Breast epithelium (tissue), 4 donors: Measurements from ENCODE around the gene CBFA2T3. TPM values are rescaled to one million over a fixed set of nuclear protein-coding genes. Genes with fewer than 3 reads are reported as not detected.

Source experiments
- DNase-seq, 2 donors: peaks; one replicate each; pipeline ENCODE4 v3.0.0-alpha.2; 2019; ENCODE audit warnings: low spot score in 2 of 2
- H3K27ac ChIP-seq, 2 donors: fragments of 200-600 bp; sonication (generic) in 1 of 2; one replicate each; pipeline ENCODE4 v1.5.1; 2016 to 2019; ENCODE audit warnings: mild to moderate bottlenecking in 1 of 2
- H3K27me3 ChIP-seq, 2 donors: fragments of 200-600 bp; sonication (generic) in 1 of 2; one replicate each; pipeline versions ENCODE4 v1.5.1 to v1.6.0; 2017 to 2019; ENCODE audit warnings: control low read depth in 1 of 2, mild to moderate bottlenecking in 1 of 2
- H3K36me3 ChIP-seq: fragments of 200-600 bp; one replicate; pipeline ENCODE4 v1.5.1; 2019
- H3K4me1 ChIP-seq, 2 donors: fragments of 200-600 bp; sonication (generic); one replicate each; pipeline ENCODE4 v1.5.1; 2016 to 2019; ENCODE audit warnings: control low read depth in 1 of 2
- H3K4me3 ChIP-seq, 3 donors: fragments of 200-600 bp; sonication (generic); 1 replicate in 2 of 3; 2 replicates in 1 of 3; pipeline ENCODE4 v1.5.1; 2016 to 2019; ENCODE audit warnings: mild to moderate bottlenecking in 3 of 3, moderate library complexity in 2 of 3
- H3K9me3 ChIP-seq, 2 donors: fragments of 200-600 bp; sonication (generic) in 1 of 2; one replicate each; pipeline ENCODE4 v1.5.1; 2016 to 2019; ENCODE audit warnings: control low read depth in 1 of 2
- CTCF ChIP-seq, 3 donors: fragments of 450-650 bp; IDR thresholded peaks; one replicate each; pipeline ENCODE4 v1.5.1; 2016 to 2017; ENCODE audit warnings: antibody characterized with exemption in 3 of 3, mild to moderate bottlenecking in 3 of 3, moderate library complexity in 3 of 3
- POLR2A ChIP-seq: fragments of 450-650 bp; IDR thresholded peaks from one replicate; pipeline ENCODE4 v1.6.1; 2016; ENCODE audit warnings: antibody characterized with exemption, mild to moderate bottlenecking, moderate library complexity
- POLR2AphosphoS5 ChIP-seq, 3 donors: sonication (generic); formaldehyde crosslinking; IDR thresholded peaks; one replicate each; pipeline ENCODE4 v1.6.1; 2017; ENCODE audit warnings: antibody characterized with exemption in 3 of 3
- intact Hi-C: fragments of 100-400 bp; cut with DNase I; formaldehyde crosslinking; loops from one replicate; pipeline ENCODE4 v1.15.1; 2023; ENCODE audit warnings: low total_unique reads
- total RNA-seq, 3 donors: library from RNA; depleted of rRNA; stranded (reverse); fragments of >200 nt; gene quantifications; one replicate each; pipeline ENCODE4 v1.1.0, GENCODE V29; 2016

Gene CBFA2T3
- total RNA-seq, 3 donors from 2014 or later, result 0.64 to 2.3 (median 0.88) TPM

- Histone ChIP-seq H3K4me1 (no peaks in the 10 kb centered on the region), H3K9me3 (no peaks in the 10 kb centered on the region), H3K4me3 (no peak overlapping the region), H3K27me3 (peaks cover 0 to 63% of the 10 kb centered on the region in 2 donors), H3K36me3 (no peaks in the 10 kb centered on the region), H3K27ac (no peak overlapping the region)
- TF ChIP-seq POLR2AphosphoS5 (IDR thresholded peaks at IDR 0.05) (no peak), POLR2A (no peak), CTCF (IDR thresholded peaks at IDR 0.05) (no peak)
- no peak for DNase-seq
- intact Hi-C loops, result no loop called here
Measured at GRCh38 chr16:88983771-88984687, 7.0 kb upstream of the CBFA2T3 start.

- no peaks in the 10 kb centered on the region for H3K36me3 ChIP-seq
- H3K4me1 ChIP-seq, result no peaks in the 10 kb centered on the region
- no peaks in the 10 kb centered on the region for H3K9me3 ChIP-seq
- TF ChIP-seq POLR2AphosphoS5 (IDR thresholded peaks at IDR 0.05) (no peak), POLR2A (no peak), CTCF (IDR thresholded peaks at IDR 0.05) (no peak)
- no peak for DNase-seq
- intact Hi-C loops, result no loop called here
- no peak overlapping the region for H3K4me3 ChIP-seq
- no peak overlapping the region for H3K27ac ChIP-seq
- peaks cover 0 to 65% of the 10 kb centered on the region in 2 donors for H3K27me3 ChIP-seq
Measured at GRCh38 chr16:88983165-88983564, 6.2 kb upstream of the CBFA2T3 start.

- H3K27ac ChIP-seq, result no peak overlapping the region
- H3K4me3 ChIP-seq, result no peak overlapping the region
- H3K4me1 ChIP-seq, result no peaks in the 10 kb centered on the region
- intact Hi-C loops, result no loop called here
- DNase-seq, result no peak
- no peaks in the 10 kb centered on the region for H3K9me3 ChIP-seq
- peaks cover under 1 to 68% of the 10 kb centered on the region in 2 donors for H3K27me3 ChIP-seq
- H3K36me3 ChIP-seq, result no peaks in the 10 kb centered on the region
- TF ChIP-seq CTCF (IDR thresholded peaks at IDR 0.05), result no peak
- TF ChIP-seq POLR2A, result no peak
- TF ChIP-seq POLR2AphosphoS5 (IDR thresholded peaks at IDR 0.05), result no peak
Measured at GRCh38 chr16:88982286-88983084, 5.5 kb upstream of the CBFA2T3 start.

- H3K27ac ChIP-seq, result no peak overlapping the region
- H3K4me1 ChIP-seq, result no peaks in the 10 kb centered on the region
- intact Hi-C loops, result no loop called here
- no peak for DNase-seq
- H3K36me3 ChIP-seq, result no peaks in the 10 kb centered on the region
- TF ChIP-seq POLR2A (no peak), POLR2AphosphoS5 (IDR thresholded peaks at IDR 0.05) (no peak), CTCF (IDR thresholded peaks at IDR 0.05) (no peak)
- H3K9me3 ChIP-seq, result no peaks in the 10 kb centered on the region
- peaks cover 3 to 79% of the 10 kb centered on the region in 2 donors for H3K27me3 ChIP-seq
- H3K4me3 ChIP-seq, result no peak overlapping the region
Measured at GRCh38 chr16:88979353-88980015, 2.5 kb upstream of the CBFA2T3 start.
